Endothelial cell of hepatic sinusoid (primary cell): ENCODE results near the gene UBE2H.

Experiments
- in situ Hi-C: cut with HindIII; loops from 2 replicates; pipeline ENCODE4 v1.10.0; 2017; ENCODE audit warnings: low sequenced_read_pairs

The UBE2H gene

GRCh38 chr7:129877146-129877792, 75.5 kb downstream of the UBE2H start:
- in situ Hi-C loops = no loop called here

DNA sequence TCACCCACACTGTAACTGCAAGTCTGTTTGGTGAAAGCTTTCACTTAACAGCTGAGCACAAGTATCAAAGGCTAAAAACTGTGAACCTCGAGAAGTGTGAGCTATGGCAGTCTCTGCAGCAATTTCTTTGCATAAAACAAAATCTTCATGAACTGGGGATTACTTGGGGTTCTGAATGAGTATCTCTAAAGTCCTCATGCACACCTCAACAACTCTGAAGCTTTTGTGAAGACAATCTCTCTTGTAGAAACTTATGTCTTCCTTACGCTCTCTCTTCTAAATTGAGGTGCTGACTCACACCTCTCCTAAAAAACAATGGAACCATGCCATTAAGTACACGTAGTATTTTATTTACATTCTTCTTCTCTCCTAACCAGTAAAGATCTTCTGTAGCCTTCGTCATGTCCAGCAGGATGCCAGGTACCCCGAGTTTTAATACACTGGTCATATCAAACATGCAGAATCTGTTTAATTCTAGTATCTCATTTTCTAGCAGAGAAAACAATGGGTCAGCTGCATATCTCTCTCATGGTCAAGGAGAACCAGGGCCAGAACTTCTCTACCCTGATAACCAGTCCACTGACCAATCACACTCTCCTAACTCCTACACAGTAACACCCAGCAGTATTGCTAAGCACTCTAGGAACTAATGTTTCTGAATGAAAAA, 76.9 kb downstream of the UBE2H start:
- in situ Hi-C loops = no loop called here

GRCh38 chr7:129875160-129875559, 77.6 kb downstream of the UBE2H start:
- in situ Hi-C loops = no loop called here

- in situ Hi-C loops = no loop called here
These were observed 78.0 kb downstream of the UBE2H start for GRCh38 chr7:129874722-129875121.

GRCh38 chr7:129872054-129872453, 80.7 kb downstream of the UBE2H start:
- in situ Hi-C loops = no loop called here

- in situ Hi-C loops = no loop called here
These were observed 82.1 kb downstream of the UBE2H start for GRCh38 chr7:129870668-129871067.

GRCh38 chr7:129866251-129866650, 86.5 kb downstream of the UBE2H start:
- in situ Hi-C loops = loop anchor here (5.0 kb wide), 1 partner anchor 91 kb away; no protein-coding TSS in a partner anchor

DNA sequence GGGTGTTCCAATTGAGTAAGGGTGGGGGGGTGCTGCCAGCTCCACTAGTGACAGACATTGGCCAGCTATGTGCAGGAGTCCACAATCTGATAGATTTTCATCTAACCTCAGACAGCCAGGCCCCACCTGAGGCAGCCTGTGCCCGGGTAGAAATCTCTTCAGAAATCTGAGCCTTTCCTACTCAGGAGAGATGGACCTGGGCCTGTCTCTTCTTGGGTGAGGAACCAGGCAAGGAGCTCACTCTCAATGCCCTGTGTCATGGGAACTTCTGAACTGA, 86.9 kb downstream of the UBE2H start:
- in situ Hi-C loops = loop anchor here (5.0 kb wide), 1 partner anchor 91 kb away; no protein-coding TSS in a partner anchor

- in situ Hi-C loops = loop anchor here (5.0 kb wide), 1 partner anchor 92 kb away; no protein-coding TSS in a partner anchor
These were observed 87.5 kb downstream of the UBE2H start for GRCh38 chr7:129865093-129865924.

GRCh38 chr7:129864676-129865075, 88.1 kb downstream of the UBE2H start:
- in situ Hi-C loops = loop anchor here (5.0 kb wide), 2 partner anchors 52 to 93 kb away; no protein-coding TSS in a partner anchor

- in situ Hi-C loops = loop anchor here (5.0 kb wide), 1 partner anchor 52 kb away; no protein-coding TSS in a partner anchor
These were observed 88.7 kb downstream of the UBE2H start for GRCh38 chr7:129864042-129864441.

GRCh38 chr7:129862682-129863081, 90.1 kb downstream of the UBE2H start:
- in situ Hi-C loops = loop anchor here (5.0 kb wide), 1 partner anchor 50 kb away; no protein-coding TSS in a partner anchor

DNA sequence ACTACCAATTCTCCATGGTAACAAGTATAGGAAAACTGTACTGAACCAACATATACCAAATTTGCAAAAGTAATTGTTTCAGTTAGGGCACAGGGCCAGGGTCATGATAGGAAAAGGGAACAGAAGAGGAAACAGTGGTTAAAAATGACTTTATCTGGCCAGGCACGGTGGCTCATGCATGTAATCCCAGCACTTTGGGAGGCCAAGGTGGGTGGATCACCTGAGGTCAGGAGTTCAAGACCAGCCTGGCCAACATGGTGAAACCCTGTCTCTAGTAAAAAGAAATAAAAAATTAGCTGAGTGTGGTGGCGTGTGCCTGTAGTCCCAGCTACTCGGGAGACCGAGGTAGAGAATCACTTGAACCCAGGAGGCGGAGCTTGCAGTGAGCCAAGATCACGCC, 92.0 kb downstream of the UBE2H start:
- in situ Hi-C loops = loop anchor here (5.0 kb wide), 1 partner anchor 48 kb away; no protein-coding TSS in a partner anchor

- in situ Hi-C loops = no loop called here
These were observed 93.6 kb downstream of the UBE2H start for GRCh38 chr7:129859183-129859582.

GRCh38 chr7:129858490-129858889, 94.3 kb downstream of the UBE2H start:
- in situ Hi-C loops = no loop called here

DNA sequence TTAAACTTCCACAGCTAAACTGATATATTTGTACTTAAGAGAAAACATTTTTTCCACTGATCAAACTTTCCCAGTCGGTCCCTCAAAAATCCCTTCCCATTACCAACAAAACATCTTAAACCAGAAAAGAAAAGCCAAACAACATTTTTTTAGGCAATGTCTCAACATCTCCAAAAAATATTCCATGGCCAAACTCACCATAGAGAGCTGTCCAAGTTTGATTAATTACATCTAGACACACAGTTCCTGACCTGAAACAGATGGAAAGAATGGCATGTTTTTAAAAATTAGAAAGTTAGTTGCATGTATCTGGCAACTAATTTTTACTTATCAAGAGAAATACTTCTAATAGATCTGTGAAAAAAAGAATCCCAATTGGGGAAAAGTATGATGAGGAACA, 95.4 kb downstream of the UBE2H start:
- in situ Hi-C loops = no loop called here

DNA sequence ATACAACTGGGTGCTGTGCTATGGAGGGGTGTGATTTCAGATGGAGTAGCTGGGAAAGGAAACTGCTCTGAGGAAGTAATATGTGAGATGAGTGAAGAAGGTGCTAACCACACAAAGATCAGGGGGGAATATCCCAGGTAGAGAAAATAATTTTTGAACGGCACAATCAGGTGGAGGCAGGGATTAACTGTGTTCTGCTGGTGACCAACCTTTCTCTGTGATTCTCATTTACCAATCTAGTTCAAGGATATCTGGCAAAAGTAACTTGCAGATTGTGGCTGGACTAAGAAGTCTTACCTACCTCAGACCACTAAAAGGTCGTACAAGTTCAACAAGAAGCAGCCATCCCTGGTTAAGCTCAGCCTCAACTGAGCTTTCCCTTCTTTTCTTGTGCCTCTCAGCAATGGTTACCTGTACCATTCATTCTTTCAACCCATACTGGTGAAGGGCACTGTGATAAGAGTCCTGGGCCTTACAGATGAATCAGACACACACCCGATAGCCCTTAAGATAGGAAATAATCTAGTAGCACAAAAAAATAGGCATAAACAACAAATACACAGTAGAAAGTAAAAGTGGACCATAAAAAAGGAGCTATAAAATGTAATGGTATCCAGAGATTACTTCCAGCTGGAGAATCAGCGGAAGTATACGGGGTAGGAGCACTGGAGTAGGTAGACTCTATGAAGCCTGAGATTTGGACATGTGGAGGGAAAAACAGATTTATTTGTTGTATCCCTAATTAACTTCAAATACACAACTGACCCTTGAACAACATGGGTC, 96.6 kb downstream of the UBE2H start:
- in situ Hi-C loops = no loop called here

- in situ Hi-C loops = no loop called here
These were observed 97.5 kb downstream of the UBE2H start for GRCh38 chr7:129855234-129855673.

DNA sequence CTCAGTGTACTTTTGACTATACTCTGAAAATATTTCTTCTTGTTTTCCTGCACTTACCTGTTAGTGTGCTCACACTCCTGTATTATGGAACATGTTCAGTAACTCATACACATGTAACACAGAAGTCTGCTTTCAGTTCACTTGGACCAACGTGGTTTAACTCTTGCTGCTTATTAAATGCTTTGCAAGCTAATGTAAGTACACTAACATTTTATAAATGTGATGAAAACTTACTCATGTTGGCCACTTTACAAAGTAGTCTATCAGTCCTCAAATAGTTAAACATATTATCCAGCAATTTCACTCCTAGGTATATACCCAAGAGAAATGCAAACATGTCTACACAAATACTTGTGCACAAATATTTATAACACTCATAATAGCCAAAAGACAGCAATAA, 98.4 kb downstream of the UBE2H start:
- in situ Hi-C loops = no loop called here

DNA sequence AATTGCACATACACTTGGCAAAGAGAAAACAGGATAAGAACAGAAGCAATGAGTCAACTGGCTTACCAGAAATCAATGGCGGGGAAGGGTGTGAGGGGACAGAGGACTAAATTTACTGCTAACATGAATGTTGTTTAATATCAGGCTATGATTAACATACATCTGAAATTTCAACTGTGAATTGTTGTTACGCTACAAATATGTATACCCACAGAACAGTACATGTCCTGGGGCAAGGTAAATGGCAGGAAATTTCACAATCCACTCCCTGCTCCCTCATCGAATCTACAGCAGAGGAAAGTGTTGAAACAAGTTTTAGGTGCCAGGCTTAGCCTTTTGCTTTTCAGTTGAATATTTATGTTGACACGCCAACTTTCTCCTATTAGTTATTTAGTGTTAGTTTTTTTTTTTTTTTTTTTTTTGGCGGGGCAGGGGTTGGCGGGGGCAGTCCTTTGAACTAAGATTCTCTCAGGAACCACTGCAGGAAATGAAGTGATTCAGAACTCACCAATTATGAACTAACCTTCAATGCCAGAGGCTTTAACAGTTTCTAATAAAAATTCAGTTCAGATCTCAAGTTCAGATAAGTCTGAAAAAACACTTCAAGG, 99.0 kb downstream of the UBE2H start:
- in situ Hi-C loops = no loop called here
